Measurements from ENCODE around the gene MINPP1. TPM values are rescaled to one million over a fixed set of nuclear protein-coding genes. Genes with fewer than 3 reads are reported as not detected.

The MINPP1 gene
- total RNA-seq, 1 donor from 2014 or later = 24.7 TPM

DNA sequence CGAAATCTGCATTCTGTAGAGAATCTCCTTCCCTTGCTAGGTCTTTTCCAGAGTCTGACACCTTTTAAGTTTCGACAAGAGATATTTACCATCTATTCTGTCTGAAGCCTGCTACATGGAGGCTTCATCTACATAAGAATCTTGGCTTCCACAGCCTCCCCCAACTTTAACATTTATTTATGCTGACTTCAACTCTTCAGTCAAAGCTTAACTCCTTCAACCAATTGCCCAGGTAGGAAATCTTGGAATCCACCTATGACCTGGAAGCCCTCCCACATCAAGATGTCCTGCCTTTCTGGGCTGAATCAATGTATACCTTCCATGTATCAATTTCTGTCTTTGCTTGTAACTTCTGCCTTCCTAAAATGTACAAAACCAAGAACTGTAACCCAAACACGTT lies 54.7 kb downstream of the MINPP1 start:
- H3K27ac ChIP-seq (ENCODE audit: low read depth, low read length) = no peak overlapping the region

DNA sequence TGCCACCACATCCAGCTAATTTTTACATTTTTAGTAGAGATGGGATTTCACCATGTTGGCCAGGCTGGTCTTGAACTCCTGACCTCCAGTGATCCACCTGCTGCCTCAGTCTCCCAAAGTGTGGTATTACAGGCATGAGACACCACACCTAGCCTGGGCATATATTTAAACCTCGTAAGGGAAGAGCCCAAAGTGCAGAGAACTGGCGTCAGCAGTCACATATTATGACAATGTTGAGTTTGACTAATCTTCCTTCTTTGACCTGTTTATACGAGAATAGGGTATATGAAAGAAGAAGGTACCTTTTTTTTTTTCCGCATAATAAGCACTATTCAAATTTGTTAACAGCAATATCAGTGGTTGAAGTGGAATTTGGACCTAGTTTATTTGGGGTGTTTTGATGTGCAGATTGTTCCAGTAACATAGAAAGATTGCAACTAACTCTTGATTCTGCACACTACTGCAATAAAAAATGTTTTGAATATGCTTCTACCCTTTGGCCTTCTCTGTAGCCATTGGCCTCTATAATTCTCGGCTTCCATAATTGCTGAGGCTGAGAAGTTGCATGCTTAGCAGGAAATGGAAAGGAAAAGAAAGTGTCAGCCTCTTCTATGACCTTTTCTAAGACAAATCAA lies 55.9 kb downstream of the MINPP1 start:
- Mint-ChIP-seq H3K4me1 (ENCODE audit: low read depth, unreplicated experiment) (no peaks in the 10 kb centered on the region), H3K4me3 (ENCODE audit: unreplicated experiment) (no peak overlapping the region), H3K27me3 (ENCODE audit: low read depth, unreplicated experiment) (no peaks in the 10 kb centered on the region), H3K9me3 (ENCODE audit: unreplicated experiment) (peaks cover 16% of the 10 kb centered on the region), H3K36me3 (ENCODE audit: low read depth, unreplicated experiment) (peaks cover 10% of the 10 kb centered on the region), H3K27ac (ENCODE audit: unreplicated experiment) (no peak overlapping the region)
- H3K27ac ChIP-seq (ENCODE audit: low read depth, low read length) = no peak overlapping the region
- H3K27me3 ChIP-seq (ENCODE audit: insufficient read depth, low read length) = no peaks in the 10 kb centered on the region
- no peak overlapping the region for H3K9ac ChIP-seq (ENCODE audit: low read length)
- H3K79me2 ChIP-seq (ENCODE audit: insufficient read depth, low read length) = no peaks in the 10 kb centered on the region
- H4K20me1 ChIP-seq (ENCODE audit: insufficient read depth, low read length) = no peaks in the 10 kb centered on the region
- DNase-seq (ENCODE audit: low read depth) = no peak
- peaks cover 8% of the 10 kb centered on the region for H3K9me3 ChIP-seq (ENCODE audit: insufficient read depth, low read depth, low read length)
- H2AFZ ChIP-seq (ENCODE audit: low read depth, low read length) = no peak overlapping the region
- TF ChIP-seq EZH2 (IDR thresholded peaks at IDR 0.05; ENCODE audit: insufficient read depth, low read length) = no peak
- TF ChIP-seq, protein P1, sequence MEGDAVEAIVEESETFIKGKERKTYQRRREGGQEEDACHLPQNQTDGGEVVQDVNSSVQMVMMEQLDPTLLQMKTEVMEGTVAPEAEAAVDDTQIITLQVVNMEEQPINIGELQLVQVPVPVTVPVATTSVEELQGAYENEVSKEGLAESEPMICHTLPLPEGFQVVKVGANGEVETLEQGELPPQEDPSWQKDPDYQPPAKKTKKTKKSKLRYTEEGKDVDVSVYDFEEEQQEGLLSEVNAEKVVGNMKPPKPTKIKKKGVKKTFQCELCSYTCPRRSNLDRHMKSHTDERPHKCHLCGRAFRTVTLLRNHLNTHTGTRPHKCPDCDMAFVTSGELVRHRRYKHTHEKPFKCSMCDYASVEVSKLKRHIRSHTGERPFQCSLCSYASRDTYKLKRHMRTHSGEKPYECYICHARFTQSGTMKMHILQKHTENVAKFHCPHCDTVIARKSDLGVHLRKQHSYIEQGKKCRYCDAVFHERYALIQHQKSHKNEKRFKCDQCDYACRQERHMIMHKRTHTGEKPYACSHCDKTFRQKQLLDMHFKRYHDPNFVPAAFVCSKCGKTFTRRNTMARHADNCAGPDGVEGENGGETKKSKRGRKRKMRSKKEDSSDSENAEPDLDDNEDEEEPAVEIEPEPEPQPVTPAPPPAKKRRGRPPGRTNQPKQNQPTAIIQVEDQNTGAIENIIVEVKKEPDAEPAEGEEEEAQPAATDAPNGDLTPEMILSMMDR (IDR thresholded peaks at IDR 0.05; ENCODE audit: insufficient read depth, low read depth, low read length) = no peak
- FAIRE-seq = no peak
- H3K4me3 ChIP-seq (ENCODE audit: insufficient read depth, low read depth, low read length) = no peak overlapping the region
- H3K4me1 ChIP-seq (ENCODE audit: insufficient read depth, low read length) = no peaks in the 10 kb centered on the region
- no peak overlapping the region for H3K4me2 ChIP-seq (ENCODE audit: low read length)
- H3K36me3 ChIP-seq (ENCODE audit: insufficient read depth, low read length) = no peaks in the 10 kb centered on the region

More for the DNA sequence above, 54.7 kb downstream of the MINPP1 start:
- Histone ChIP-seq H3K79me2 (ENCODE audit: insufficient read depth, low read length) (no peaks in the 10 kb centered on the region), H3K9ac (ENCODE audit: low read length) (no peak overlapping the region), H3K9me3 (ENCODE audit: insufficient read depth, low read depth, low read length) (peaks cover 6% of the 10 kb centered on the region), H3K4me1 (ENCODE audit: insufficient read depth, low read length) (no peaks in the 10 kb centered on the region), H3K36me3 (ENCODE audit: insufficient read depth, low read length) (no peaks in the 10 kb centered on the region), H3K27me3 (ENCODE audit: insufficient read depth, low read length) (no peaks in the 10 kb centered on the region), H3K4me3 (ENCODE audit: insufficient read depth, low read depth, low read length) (no peak overlapping the region), H4K20me1 (ENCODE audit: insufficient read depth, low read length) (no peaks in the 10 kb centered on the region), H2AFZ (ENCODE audit: low read depth, low read length) (no peak overlapping the region), H3K4me2 (ENCODE audit: low read length) (no peak overlapping the region)
- H3K36me3 Mint-ChIP-seq (ENCODE audit: low read depth, unreplicated experiment) = peaks cover 7% of the 10 kb centered on the region
- TF ChIP-seq EZH2 (IDR thresholded peaks at IDR 0.05; ENCODE audit: insufficient read depth, low read length) = no peak
- TF ChIP-seq, protein P1 (IDR thresholded peaks at IDR 0.05; ENCODE audit: insufficient read depth, low read depth, low read length) = no peak
- H3K4me1 Mint-ChIP-seq (ENCODE audit: low read depth, unreplicated experiment) = no peaks in the 10 kb centered on the region
- H3K9me3 Mint-ChIP-seq (ENCODE audit: unreplicated experiment) = peaks cover 10% of the 10 kb centered on the region
- H3K27me3 Mint-ChIP-seq (ENCODE audit: low read depth, unreplicated experiment) = no peaks in the 10 kb centered on the region
- H3K27ac Mint-ChIP-seq (ENCODE audit: unreplicated experiment) = no peak overlapping the region
- DNase-seq (ENCODE audit: low read depth) (no peak), FAIRE-seq (no peak)
- H3K4me3 Mint-ChIP-seq (ENCODE audit: unreplicated experiment) = no peak overlapping the region

GRCh38 chr10:87562750-87563149 lies 58.1 kb downstream of the MINPP1 start:
- DNase-seq (ENCODE audit: low read depth) (no peak), FAIRE-seq (no peak)
- Histone ChIP-seq H3K36me3 (ENCODE audit: insufficient read depth, low read length) (no peaks in the 10 kb centered on the region), H3K79me2 (ENCODE audit: insufficient read depth, low read length) (no peaks in the 10 kb centered on the region), H3K27ac (ENCODE audit: low read depth, low read length) (no peak overlapping the region), H3K4me2 (ENCODE audit: low read length) (no peak overlapping the region), H3K9me3 (ENCODE audit: insufficient read depth, low read depth, low read length) (peaks cover 8% of the 10 kb centered on the region), H3K27me3 (ENCODE audit: insufficient read depth, low read length) (no peaks in the 10 kb centered on the region), H2AFZ (ENCODE audit: low read depth, low read length) (no peak overlapping the region), H4K20me1 (ENCODE audit: insufficient read depth, low read length) (no peaks in the 10 kb centered on the region), H3K4me3 (ENCODE audit: insufficient read depth, low read depth, low read length) (no peak overlapping the region), H3K9ac (ENCODE audit: low read length) (no peak overlapping the region), H3K4me1 (ENCODE audit: insufficient read depth, low read length) (no peaks in the 10 kb centered on the region)
- Mint-ChIP-seq H3K27ac (ENCODE audit: unreplicated experiment) (no peak overlapping the region), H3K4me3 (ENCODE audit: unreplicated experiment) (no peak overlapping the region), H3K36me3 (ENCODE audit: low read depth, unreplicated experiment) (peaks cover 10% of the 10 kb centered on the region), H3K9me3 (ENCODE audit: unreplicated experiment) (peaks cover 20% of the 10 kb centered on the region), H3K4me1 (ENCODE audit: low read depth, unreplicated experiment) (no peaks in the 10 kb centered on the region), H3K27me3 (ENCODE audit: low read depth, unreplicated experiment) (no peaks in the 10 kb centered on the region)
- no peak for TF ChIP-seq EZH2 (IDR thresholded peaks at IDR 0.05; ENCODE audit: insufficient read depth, low read length)
- TF ChIP-seq, protein P1 (IDR thresholded peaks at IDR 0.05; ENCODE audit: insufficient read depth, low read depth, low read length) = no peak

Measured in astrocyte (in vitro differentiated cells and primary cell).